Neural crest cell (in vitro differentiated cells): Measurements from ENCODE around the gene ZEB2. TPM values are rescaled to one million over a fixed set of nuclear protein-coding genes. Genes with fewer than 3 reads are reported as not detected.

Source experiments
- DNase-seq: peaks from one replicate; pipeline ENCODE4 v3.0.0; 2021; ENCODE audit warnings: low read depth, mixed read lengths, low spot score
- H3K27ac Mint-ChIP-seq: one replicate; pipeline ENCODE4 v1.8.0; 2021; ENCODE audit warnings: mild to moderate bottlenecking, mixed read lengths; ENCODE audit not compliant: unreplicated experiment
- H3K27me3 Mint-ChIP-seq: 2 replicates; pipeline ENCODE4 v1.8.0; 2021; ENCODE audit warnings: low read depth, mild to moderate bottlenecking, mixed read lengths
- H3K36me3 Mint-ChIP-seq: 2 replicates; pipeline ENCODE4 v1.8.0; 2021; ENCODE audit warnings: low read depth, mild to moderate bottlenecking, mixed read lengths
- H3K4me1 Mint-ChIP-seq: 2 replicates; pipeline ENCODE4 v1.8.0; 2021; ENCODE audit warnings: mixed read lengths
- H3K4me3 Mint-ChIP-seq: one replicate; pipeline ENCODE4 v1.8.0; 2021; ENCODE audit warnings: mild to moderate bottlenecking, mixed read lengths
- H3K9me3 Mint-ChIP-seq: 2 replicates; pipeline ENCODE4 v1.8.0; 2021; ENCODE audit warnings: mixed read lengths
- CTCF ChIP-seq: fragments of 200-600 bp; sonication (generic); conservative IDR thresholded peaks from 2 replicates; pipeline ENCODE4 v1.5.0; 2021; ENCODE audit warnings: antibody characterized with exemption, mild to moderate bottlenecking
- total RNA-seq: library from RNA; stranded (reverse); gene quantifications from 2 replicates; pipeline ENCODE4 v1.2.1, GENCODE V29; 2021

ZEB2 gene
- total RNA-seq, 1 donor from 2014 or later, result 192 TPM

- no peak for TF ChIP-seq CTCF
- H3K4me3 Mint-ChIP-seq, result no peak overlapping the region
- no peak for DNase-seq
- no peak overlapping the region for H3K27ac Mint-ChIP-seq
- no peaks in the 10 kb centered on the region for H3K9me3 Mint-ChIP-seq
- H3K4me1 Mint-ChIP-seq, result peaks cover 25% of the 10 kb centered on the region
- H3K36me3 Mint-ChIP-seq, result no peaks in the 10 kb centered on the region
- no peaks in the 10 kb centered on the region for H3K27me3 Mint-ChIP-seq
These were observed 162.1 kb downstream of the ZEB2 start for GRCh38 chr2:144357623-144358373.

GRCh38 chr2:144356402-144356801 is 163.5 kb downstream of the ZEB2 start:
- no peaks in the 10 kb centered on the region for H3K9me3 Mint-ChIP-seq
- H3K36me3 Mint-ChIP-seq, result no peaks in the 10 kb centered on the region
- H3K27ac Mint-ChIP-seq, result no peak overlapping the region
- TF ChIP-seq CTCF, result no peak
- DNase-seq, result no peak
- no peak overlapping the region for H3K4me3 Mint-ChIP-seq
- H3K4me1 Mint-ChIP-seq, result peaks cover 38% of the 10 kb centered on the region
- no peaks in the 10 kb centered on the region for H3K27me3 Mint-ChIP-seq

GRCh38 chr2:144354953-144355352 is 165.0 kb downstream of the ZEB2 start:
- Mint-ChIP-seq H3K4me3 (no peak overlapping the region), H3K36me3 (no peaks in the 10 kb centered on the region), H3K27me3 (no peaks in the 10 kb centered on the region), H3K9me3 (no peaks in the 10 kb centered on the region), H3K4me1 (peaks cover 53% of the 10 kb centered on the region), H3K27ac (no peak overlapping the region)
- no peak for TF ChIP-seq CTCF
- DNase-seq, result no peak

- no peak overlapping the region for H3K27ac Mint-ChIP-seq
- no peaks in the 10 kb centered on the region for H3K9me3 Mint-ChIP-seq
- no peak for TF ChIP-seq CTCF
- H3K4me3 Mint-ChIP-seq, result no peak overlapping the region
- no peaks in the 10 kb centered on the region for H3K36me3 Mint-ChIP-seq
- H3K27me3 Mint-ChIP-seq, result no peaks in the 10 kb centered on the region
- DNase-seq, result no peak
- H3K4me1 Mint-ChIP-seq, result peaks cover 55% of the 10 kb centered on the region
These were observed 168.2 kb downstream of the ZEB2 start for GRCh38 chr2:144351687-144352086.

- no peaks in the 10 kb centered on the region for H3K9me3 Mint-ChIP-seq
- no peaks in the 10 kb centered on the region for H3K27me3 Mint-ChIP-seq
- H3K27ac Mint-ChIP-seq, result peak overlapping the region; percentile 62
- TF ChIP-seq CTCF, result no peak
- no peaks in the 10 kb centered on the region for H3K36me3 Mint-ChIP-seq
- no peak for DNase-seq
- peak overlapping the region; percentile 18 for H3K4me3 Mint-ChIP-seq
- peaks cover 50% of the 10 kb centered on the region for H3K4me1 Mint-ChIP-seq
These were observed 169.6 kb downstream of the ZEB2 start for GRCh38 chr2:144350151-144350802.
